Hematopoietic multipotent progenitor cell treated with erythropoietin and hydrocortisone succinate and interleukin-3 and kit ligand, for 6 days (in vitro differentiated cells): ENCODE data around the gene MEPCE.

Experiments used
- DNase-seq: peaks from one replicate; pipeline ENCODE4 v3.0.0-alpha.2; 2015

Gene MEPCE

GRCh38 chr7:100465299-100465698, 35.7 kb downstream of the MEPCE start:
- no peak for DNase-seq

GRCh38 chr7:100465702-100466311, 36.2 kb downstream of the MEPCE start:
- peak; percentile 84 for DNase-seq

- no peak for DNase-seq
Observed at GRCh38 chr7:100466653-100467605, 37.3 kb downstream of the MEPCE start.

- DNase-seq = no peak
Observed at GRCh38 chr7:100467638-100468373, 38.2 kb downstream of the MEPCE start.

- DNase-seq = peak; percentile 88
Observed at GRCh38 chr7:100469227-100470044, 39.8 kb downstream of the MEPCE start.

GRCh38 chr7:100471021-100471420, 41.4 kb downstream of the MEPCE start:
- DNase-seq = no peak

GRCh38 chr7:100472121-100472851, 42.7 kb downstream of the MEPCE start:
- DNase-seq = no peak

GRCh38 chr7:100472854-100473499, 43.3 kb downstream of the MEPCE start:
- peak; percentile 75 for DNase-seq

GRCh38 chr7:100475549-100475948, 45.9 kb downstream of the MEPCE start:
- peak; percentile 86 for DNase-seq

GRCh38 chr7:100476101-100476780, 46.6 kb downstream of the MEPCE start:
- DNase-seq = no peak

GRCh38 chr7:100476903-100477870, 47.6 kb downstream of the MEPCE start:
- DNase-seq = peak; percentile 81

- DNase-seq = no peak
Observed at GRCh38 chr7:100477871-100478267, 48.2 kb downstream of the MEPCE start.

GRCh38 chr7:100478958-100479660, 49.5 kb downstream of the MEPCE start, which contains the start of gene TSC22D4:
TSS of gene TSC22D4 (minus strand) at chr7:100479214. CDS start at chr7:100478038, 1,176 bp downstream.
- peak; percentile 98 for DNase-seq

GRCh38 chr7:100481466-100481865, 51.8 kb downstream of the MEPCE start:
- no peak for DNase-seq

- DNase-seq = no peak
Observed at GRCh38 chr7:100482728-100483089, 53.1 kb downstream of the MEPCE start.

- DNase-seq = peak; percentile 81
Observed at GRCh38 chr7:100483090-100483721, 53.6 kb downstream of the MEPCE start.
